Measurements from ENCODE around the gene PDLIM3.

DNA sequence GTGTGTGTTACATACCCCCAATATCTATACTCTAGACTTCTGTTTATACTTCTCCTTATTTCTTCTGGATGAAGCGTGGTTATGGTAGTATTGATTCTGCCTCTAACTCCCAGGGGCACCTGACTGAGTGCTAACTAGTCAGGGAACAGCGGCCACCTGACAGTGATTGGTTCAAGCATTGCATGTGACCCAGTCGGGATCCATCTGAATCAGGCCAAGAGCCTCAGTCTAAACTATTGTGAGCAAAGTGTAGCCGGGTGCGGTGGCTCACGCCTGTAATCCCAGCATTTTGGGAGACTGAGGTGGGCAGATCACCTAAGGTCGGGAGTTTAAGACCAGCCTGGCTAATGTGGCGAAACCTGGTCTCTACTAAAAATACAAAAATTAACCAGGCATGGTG lies 73.7 kb downstream of the PDLIM3 start:
- TF ChIP-seq, protein P1, sequence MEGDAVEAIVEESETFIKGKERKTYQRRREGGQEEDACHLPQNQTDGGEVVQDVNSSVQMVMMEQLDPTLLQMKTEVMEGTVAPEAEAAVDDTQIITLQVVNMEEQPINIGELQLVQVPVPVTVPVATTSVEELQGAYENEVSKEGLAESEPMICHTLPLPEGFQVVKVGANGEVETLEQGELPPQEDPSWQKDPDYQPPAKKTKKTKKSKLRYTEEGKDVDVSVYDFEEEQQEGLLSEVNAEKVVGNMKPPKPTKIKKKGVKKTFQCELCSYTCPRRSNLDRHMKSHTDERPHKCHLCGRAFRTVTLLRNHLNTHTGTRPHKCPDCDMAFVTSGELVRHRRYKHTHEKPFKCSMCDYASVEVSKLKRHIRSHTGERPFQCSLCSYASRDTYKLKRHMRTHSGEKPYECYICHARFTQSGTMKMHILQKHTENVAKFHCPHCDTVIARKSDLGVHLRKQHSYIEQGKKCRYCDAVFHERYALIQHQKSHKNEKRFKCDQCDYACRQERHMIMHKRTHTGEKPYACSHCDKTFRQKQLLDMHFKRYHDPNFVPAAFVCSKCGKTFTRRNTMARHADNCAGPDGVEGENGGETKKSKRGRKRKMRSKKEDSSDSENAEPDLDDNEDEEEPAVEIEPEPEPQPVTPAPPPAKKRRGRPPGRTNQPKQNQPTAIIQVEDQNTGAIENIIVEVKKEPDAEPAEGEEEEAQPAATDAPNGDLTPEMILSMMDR (conservative IDR thresholded peaks at IDR 0.05; ENCODE audit: low read depth, low read length) = no peak
- no peak for TF ChIP-seq RAD21 (IDR thresholded peaks at IDR 0.05; ENCODE audit: low read length)
- TF ChIP-seq ELK1 (IDR thresholded peaks at IDR 0.05; ENCODE audit: borderline replicate concordance, low read depth, low read length) = no peak
- TF ChIP-seq POLR2A (IDR thresholded peaks at IDR 0.05; ENCODE audit: low read depth, low read length) = no peak
- no peak for TF ChIP-seq RFX5 (IDR thresholded peaks at IDR 0.05; ENCODE audit: low read depth, low read length)
- TF ChIP-seq CEBPB (IDR thresholded peaks at IDR 0.05; ENCODE audit: low read depth, low read length) = no peak
- TF ChIP-seq FOS (IDR thresholded peaks at IDR 0.05; ENCODE audit: low read depth, low read length) = no peak
- no peak for TF ChIP-seq RCOR1 (IDR thresholded peaks at IDR 0.05; ENCODE audit: insufficient replicate concordance, low read length)
- no peak for TF ChIP-seq MXI1 (IDR thresholded peaks at IDR 0.05; ENCODE audit: borderline replicate concordance, low read depth, low read length)
- no peak for TF ChIP-seq MAFK (IDR thresholded peaks at IDR 0.05; ENCODE audit: low read depth, low read length)
- TF ChIP-seq, protein P2, sequence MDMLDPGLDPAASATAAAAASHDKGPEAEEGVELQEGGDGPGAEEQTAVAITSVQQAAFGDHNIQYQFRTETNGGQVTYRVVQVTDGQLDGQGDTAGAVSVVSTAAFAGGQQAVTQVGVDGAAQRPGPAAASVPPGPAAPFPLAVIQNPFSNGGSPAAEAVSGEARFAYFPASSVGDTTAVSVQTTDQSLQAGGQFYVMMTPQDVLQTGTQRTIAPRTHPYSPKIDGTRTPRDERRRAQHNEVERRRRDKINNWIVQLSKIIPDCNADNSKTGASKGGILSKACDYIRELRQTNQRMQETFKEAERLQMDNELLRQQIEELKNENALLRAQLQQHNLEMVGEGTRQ (IDR thresholded peaks at IDR 0.05; ENCODE audit: low read depth, low read length) = no peak

Data from IMR-90 (cell line).